GM12878 (cell line): ENCODE measurements around the gene CAPN7. TPM values are rescaled to one million over a fixed set of nuclear protein-coding genes. Genes with fewer than 3 reads are reported as not detected.

ENCODE experiments used
- ATAC-seq: fragments of 200-7000 bp; cut with Tn5 transposase; 3 replicates; pipeline ENCODE4 v1.9.1; 2020; ENCODE audit warnings: mild to moderate bottlenecking, moderate library complexity
- BruUV-seq: library from RNA; stranded (reverse); fragments of 400-500 nt; replicated peaks from 2 replicates; lab custom pipeline; 2021; lab: Mats Ljungman, UMichigan
- CTCF ChIA-PET: fragments of 300-600 bp; sonication (Branson Sonifier 250); formaldehyde crosslinking; extraction: SDS; loops from one replicate; lab custom pipeline; 2021; ENCODE audit warnings: inconsistent platforms; lab: Yijun Ruan, JAX
- POLR2A ChIA-PET: fragments of 350-600 bp; formaldehyde crosslinking; extraction: SDS; loops from one replicate; lab custom pipeline; 2021; ENCODE audit warnings: inconsistent platforms; lab: Charles Lee
- RAD21 ChIA-PET: fragments of 300-600 bp; sonication (Branson Sonifier 250); formaldehyde crosslinking; loops from one replicate; lab custom pipeline; 2023; ENCODE audit warnings: antibody characterized with exemption; ENCODE audit not compliant: unreplicated experiment; lab: Charles Lee
- SMC1A ChIA-PET: fragments of 300-600 bp; sonication (Branson Sonifier 250); formaldehyde crosslinking; loops from one replicate; lab custom pipeline; 2023; ENCODE audit not compliant: unreplicated experiment, uncharacterized antibody; lab: Charles Lee
- DNase-seq: peaks from one replicate; pipeline ENCODE4 v3.0.0-alpha.2; 2011; ENCODE audit warnings: low read depth, low spot score
- FAIRE-seq: peaks from 3 replicates; lab custom pipeline; 2011; peaks lifted over from hg19 to GRCh38; lab: Jason Lieb, UNC
- H2AFZ ChIP-seq: 2 replicates; pipeline ENCODE4 v1.6.0; 2011; ENCODE audit warnings: low read depth, low read length, control low read depth; ENCODE audit not compliant: control insufficient read depth
- H3K27ac ChIP-seq: 2 replicates; pipeline ENCODE4 v1.5.1; 2011; ENCODE audit warnings: control low read depth; ENCODE audit not compliant: control insufficient read depth, insufficient read depth
- H3K27me3 ChIP-seq, 2 experiments: replicated peaks in 1 of 2; 2 replicates each; pipeline versions ENCODE4 v1.6.0 to v1.6.1; 2011; ENCODE audit warnings: low read length in 1 of 2; ENCODE audit not compliant: control insufficient read depth in 2 of 2, insufficient read depth in 2 of 2
- H3K36me3 ChIP-seq, 2 experiments: 2 replicates each; pipeline ENCODE4 v1.5.1; 2011; ENCODE audit warnings: low read length in 1 of 2; ENCODE audit not compliant: control insufficient read depth in 2 of 2, insufficient read depth in 2 of 2
- H3K4me1 ChIP-seq: 2 replicates; pipeline ENCODE4 v1.6.1; 2011; ENCODE audit warnings: mild to moderate bottlenecking, low read length, moderate library complexity, mixed read lengths; ENCODE audit not compliant: control insufficient read depth, insufficient read depth
- H3K4me2 ChIP-seq: 2 replicates; pipeline ENCODE4 v1.6.0; 2011; ENCODE audit warnings: control low read depth; ENCODE audit not compliant: control insufficient read depth, insufficient read depth
- H3K4me3 ChIP-seq: fragments of 200-600 bp; sonication (generic); 2 replicates; pipeline ENCODE4 v1.5.1; 2016
- H3K79me2 ChIP-seq: 2 replicates; pipeline ENCODE4 v1.6.0; 2011; ENCODE audit warnings: low read length; ENCODE audit not compliant: control insufficient read depth, insufficient read depth
- H3K9ac ChIP-seq: 2 replicates; pipeline ENCODE4 v1.8.0; 2011; ENCODE audit warnings: low read length, control low read depth, mixed read lengths; ENCODE audit not compliant: control insufficient read depth, insufficient read depth
- H3K9me3 ChIP-seq: replicated peaks from 3 replicates; pipeline ENCODE4 v1.5.1; 2011; ENCODE audit warnings: mild to moderate bottlenecking, low read length; ENCODE audit not compliant: control insufficient read depth, insufficient read depth
- H4K20me1 ChIP-seq: 2 replicates; pipeline ENCODE4 v1.6.0; 2011; ENCODE audit not compliant: control insufficient read depth, insufficient read depth
- BACH1 ChIP-seq: fragments of 450-650 bp; IDR thresholded peaks from 2 replicates; pipeline ENCODE4 v1.6.1; 2017; ENCODE audit warnings: mild to moderate bottlenecking, borderline replicate concordance
- EZH2 ChIP-seq: IDR thresholded peaks from 2 replicates; pipeline ENCODE4 v1.6.1; 2012; ENCODE audit warnings: low read depth, mild to moderate bottlenecking, control low read depth, inconsistent platforms, low read length, borderline replicate concordance; ENCODE audit not compliant: control insufficient read depth
- JUND ChIP-seq: IDR thresholded peaks from 2 replicates; pipeline ENCODE4 v1.6.1; 2012; ENCODE audit warnings: low read depth, mild to moderate bottlenecking, low read length, improper control_type of control experiment, moderate library complexity
- TARDBP ChIP-seq: IDR thresholded peaks from 2 replicates; pipeline ENCODE4 v1.6.1; 2016; ENCODE audit warnings: borderline replicate concordance
- YBX1 ChIP-seq: fragments of 450-650 bp; IDR thresholded peaks from 2 replicates; pipeline ENCODE4 v1.6.1; 2016; ENCODE audit warnings: antibody characterized with exemption
- ZNF217 ChIP-seq: fragments of 450-650 bp; IDR thresholded peaks from 2 replicates; pipeline ENCODE4 v1.6.1; 2017; ENCODE audit warnings: antibody characterized with exemption, mild to moderate bottlenecking
- ZNF24 ChIP-seq: fragments of 450-650 bp; IDR thresholded peaks from 2 replicates; pipeline ENCODE4 v1.6.1; 2017; ENCODE audit warnings: antibody characterized with exemption, mild to moderate bottlenecking
- WGBS: methylation state at CpG from one replicate; pipeline ENCODE4 v1.1.6; 2016; ENCODE audit warnings: low lambda C conversion rate; ENCODE audit not compliant: insufficient replicate concordance, insufficient coverage; ENCODE audit errors: missing lambda C conversion rate; 5-methylcytosine and 5-hydroxymethylcytosine counted together
- in situ Hi-C: fragments of 300-500 bp; cut with MboI; formaldehyde crosslinking; loops from 9 replicates; pipeline ENCODE4 v1.14.3; 2018; ENCODE audit warnings: mixed read lengths
- intact Hi-C: fragments of 100-400 bp; cut with micrococcal nuclease; formaldehyde crosslinking; loops from one replicate; pipeline ENCODE4 v1.14.2; 2022; ENCODE audit not compliant: unreplicated experiment
- polyA plus RNA-seq, 11 experiments: library from polyadenylated mRNA; depleted of rRNA in 4 of 11; unstranded in 6 of 11; stranded (reverse) in 5 of 11; fragments of >200 nt; fragmentation: Nextera tagmentation in 4 of 11; fragmentation: Illumina TruSeq in 1 of 11; extraction: Ambion mirVana in 4 of 11; extraction: Trizol in 1 of 11; gene quantifications; 1 replicate in 1 of 11; 2 replicates in 10 of 11; pipeline versions ENCODE4 v1.2.1 to v1.2.3, GENCODE V29; 2011 to 2016; ENCODE audit warnings: inconsistent platforms in 2 of 11, missing spikeins in 2 of 11, low read depth in 1 of 11
- total RNA-seq, 4 experiments: library from RNA; depleted of rRNA in 3 of 4; stranded (reverse); fragments of >200 nt in 3 of 4; fragmentation: Illumina TruSeq in 1 of 4; extraction: Trizol in 1 of 4; gene quantifications; 2 replicates each; pipeline versions ENCODE4 v1.2.1 to v1.2.3, GENCODE V29; 2013 to 2021
- TF ChIP-seq, protein P1 (sequence below): fragments of 450-650 bp; IDR thresholded peaks from 2 replicates; pipeline ENCODE4 v1.6.1; 2017; ENCODE audit warnings: mild to moderate bottlenecking, moderate library complexity

CAPN7 gene
- total and polyA plus RNA-seq, 10 of the 15 experiments (the other 5 are each of a cell fraction or from before 2014, with no cell fraction given) = 5.3 to 27.0 (median 18.2) TPM

DNA sequence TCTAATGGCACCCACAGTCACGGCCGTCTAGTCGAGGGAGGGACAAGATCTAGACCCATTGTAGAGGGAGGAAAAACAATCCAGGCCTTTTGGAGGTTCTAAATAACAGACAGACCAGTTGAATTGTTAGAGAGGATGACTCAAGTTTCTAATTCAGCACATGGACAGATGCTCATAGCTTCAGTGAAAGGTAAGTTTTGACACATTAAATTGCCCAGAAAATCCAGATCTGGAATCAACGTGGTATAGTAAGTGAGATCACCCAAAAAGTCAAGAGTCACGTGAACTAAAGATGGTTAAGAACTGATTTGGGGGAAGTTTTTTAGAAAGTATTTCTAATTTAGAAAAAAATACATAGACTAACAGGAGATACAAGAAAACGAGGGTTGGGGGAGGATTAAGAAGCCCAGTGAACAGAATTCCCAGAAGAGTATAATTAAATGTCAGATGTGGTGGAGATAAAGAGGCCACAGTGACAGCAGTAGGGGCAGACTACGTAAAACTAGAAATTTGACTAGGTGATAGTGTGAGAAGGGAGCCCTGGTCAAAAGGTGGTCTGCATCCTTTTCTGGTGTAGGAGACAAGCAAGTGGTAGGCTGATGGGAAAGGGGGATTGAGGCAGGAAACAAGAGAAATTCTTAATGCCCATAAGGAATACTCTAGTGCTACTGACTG is 47.1 kb downstream of the CAPN7 start:
- intact Hi-C loops (no loop called here), in situ Hi-C loops (no loop called here)
- no peak overlapping the region for H3K4me2 ChIP-seq
- no peak overlapping the region for H2AFZ ChIP-seq
- TF ChIP-seq BACH1 = no peak
- TF ChIP-seq YBX1 = no peak
- TF ChIP-seq, protein P1, sequence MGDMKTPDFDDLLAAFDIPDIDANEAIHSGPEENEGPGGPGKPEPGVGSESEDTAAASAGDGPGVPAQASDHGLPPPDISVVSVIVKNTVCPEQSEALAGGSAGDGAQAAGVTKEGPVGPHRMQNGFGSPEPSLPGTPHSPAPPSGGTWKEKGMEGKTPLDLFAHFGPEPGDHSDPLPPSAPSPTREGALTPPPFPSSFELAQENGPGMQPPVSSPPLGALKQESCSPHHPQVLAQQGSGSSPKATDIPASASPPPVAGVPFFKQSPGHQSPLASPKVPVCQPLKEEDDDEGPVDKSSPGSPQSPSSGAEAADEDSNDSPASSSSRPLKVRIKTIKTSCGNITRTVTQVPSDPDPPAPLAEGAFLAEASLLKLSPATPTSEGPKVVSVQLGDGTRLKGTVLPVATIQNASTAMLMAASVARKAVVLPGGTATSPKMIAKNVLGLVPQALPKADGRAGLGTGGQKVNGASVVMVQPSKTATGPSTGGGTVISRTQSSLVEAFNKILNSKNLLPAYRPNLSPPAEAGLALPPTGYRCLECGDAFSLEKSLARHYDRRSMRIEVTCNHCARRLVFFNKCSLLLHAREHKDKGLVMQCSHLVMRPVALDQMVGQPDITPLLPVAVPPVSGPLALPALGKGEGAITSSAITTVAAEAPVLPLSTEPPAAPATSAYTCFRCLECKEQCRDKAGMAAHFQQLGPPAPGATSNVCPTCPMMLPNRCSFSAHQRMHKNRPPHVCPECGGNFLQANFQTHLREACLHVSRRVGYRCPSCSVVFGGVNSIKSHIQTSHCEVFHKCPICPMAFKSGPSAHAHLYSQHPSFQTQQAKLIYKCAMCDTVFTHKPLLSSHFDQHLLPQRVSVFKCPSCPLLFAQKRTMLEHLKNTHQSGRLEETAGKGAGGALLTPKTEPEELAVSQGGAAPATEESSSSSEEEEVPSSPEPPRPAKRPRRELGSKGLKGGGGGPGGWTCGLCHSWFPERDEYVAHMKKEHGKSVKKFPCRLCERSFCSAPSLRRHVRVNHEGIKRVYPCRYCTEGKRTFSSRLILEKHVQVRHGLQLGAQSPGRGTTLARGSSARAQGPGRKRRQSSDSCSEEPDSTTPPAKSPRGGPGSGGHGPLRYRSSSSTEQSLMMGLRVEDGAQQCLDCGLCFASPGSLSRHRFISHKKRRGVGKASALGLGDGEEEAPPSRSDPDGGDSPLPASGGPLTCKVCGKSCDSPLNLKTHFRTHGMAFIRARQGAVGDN = no peak
- no peak for TF ChIP-seq JUND
- TF ChIP-seq ZNF24 = no peak
- no peak for TF ChIP-seq ZNF217
- no peak for TF ChIP-seq EZH2
- TF ChIP-seq TARDBP = no peak
- ChIA-PET SMC1A (interaction anchor here (1.2 to 1.8 kb wide), 4 partner anchors 14 to 152 kb away, joined by 3 to 5 read pairs (median 4); no protein-coding TSS in a partner anchor), RAD21 (interaction anchor here (1.3 kb wide), 1 partner anchor 303 kb away, joined by 3 read pairs; no protein-coding TSS in a partner anchor), CTCF (interaction anchor here (0.6 to 1.4 kb wide), 5 partner anchors 15 to 304 kb away, joined by 3 to 5 read pairs (median 3); no protein-coding TSS in a partner anchor), POLR2A (interaction anchor here (1.0 kb wide), 1 partner anchor 13 kb away, joined by 3 read pairs; no protein-coding TSS in a partner anchor)
- no peak for DNase-seq
- no peak overlapping the region for H3K9ac ChIP-seq
- no peaks in the 10 kb centered on the region for H3K4me1 ChIP-seq
- no peak for ATAC-seq
- H3K4me3 ChIP-seq = no peak overlapping the region
- BruUV-seq = TSS peak; percentile 4
- WGBS = 83% methylated on average over 7 of the region's 7 CpGs
- H3K27ac ChIP-seq = no peak overlapping the region
- H3K9me3 ChIP-seq = no peaks in the 10 kb centered on the region
- peaks cover 24 to 29% of the 10 kb centered on the region in 2 experiments for H3K36me3 ChIP-seq
- no peaks in the 10 kb centered on the region for H3K27me3 ChIP-seq
- H4K20me1 ChIP-seq = no peaks in the 10 kb centered on the region
- FAIRE-seq = no peak
- no peaks in the 10 kb centered on the region for H3K79me2 ChIP-seq
